ENCODE data around the gene SHOC2. TPM values are rescaled to one million over a fixed set of nuclear protein-coding genes. Genes with fewer than 3 reads are reported as not detected.
A peak's percentile ranks its signal among the peaks of the same experiment; 100 is the strongest.

Gene SHOC2
- 10 to 100 TPM; 40.0 to 43.2 TPM for total RNA-seq

- DNase-seq (peak; percentile 99), ATAC-seq (peak; percentile 51)
- ChIA-PET POLR2A (interaction anchor here (0.6 to 1.8 kb wide), 12 partner anchors 8 to 247 kb away, joined by 3 to 11 read pairs (median 4); partner anchors contain the start of gene PDCD4), CTCF (interaction anchor here (0.6 to 1.8 kb wide), 9 partner anchors 11 to 307 kb away, joined by 3 to 6 read pairs (median 3); no protein-coding TSS in a partner anchor)
- H3K9me3 Mint-ChIP-seq (ENCODE audit: insufficient read depth) = no peaks in the 10 kb centered on the region
- H3K36me3 Mint-ChIP-seq (ENCODE audit: low read depth) = peaks cover 14% of the 10 kb centered on the region
- H3K4me3 Mint-ChIP-seq = peak within 1 kb of the TSS; percentile 89
- H3K4me1 Mint-ChIP-seq (ENCODE audit: low read depth) = peaks cover 41% of the 10 kb centered on the region
- H3K27me3 Mint-ChIP-seq (ENCODE audit: low read depth) = no peaks in the 10 kb centered on the region
- H3K27ac Mint-ChIP-seq = peak within 1 kb of the TSS; percentile 99
These were observed at the start of gene SHOC2 for GRCh38 chr10:110919349-110919931. Gene SHOC2 (plus strand): TSS chr10:110919604. CDS start chr10:110964359, 44,755 bp downstream.

- Mint-ChIP-seq H3K4me1 (ENCODE audit: low read depth) (peaks cover 71% of the 10 kb centered on the region), H3K27me3 (ENCODE audit: low read depth) (no peaks in the 10 kb centered on the region), H3K36me3 (ENCODE audit: low read depth) (peaks cover 16% of the 10 kb centered on the region), H3K4me3 (peak overlapping the region; percentile 89), H3K9me3 (ENCODE audit: insufficient read depth) (no peaks in the 10 kb centered on the region), H3K27ac (peak overlapping the region; percentile 96)
- no peak for ATAC-seq
- ChIA-PET CTCF (interaction anchor here (1.0 to 1.8 kb wide), 5 partner anchors 10 to 68 kb away, joined by 3 to 12 read pairs (median 11); no protein-coding TSS in a partner anchor), POLR2A (interaction anchor here (0.8 to 3.2 kb wide), 14 partner anchors 10 to 131 kb away, joined by 3 to 24 read pairs (median 6); partner anchors contain the start of genes BBIP1 and SHOC2)
- DNase-seq = peak; percentile 22
These were observed 48.5 kb upstream of the SHOC2 start for GRCh38 chr10:110870823-110871297.

GRCh38 chr10:110871298-110872084, 47.9 kb upstream of the SHOC2 start, which contains the start of gene PDCD4:
Gene PDCD4 (plus strand): TSS chr10:110871928. CDS start chr10:110876028, 4,100 bp downstream.
- ATAC-seq = peak; percentile 83
- H3K4me1 Mint-ChIP-seq (ENCODE audit: low read depth) = peaks cover 69% of the 10 kb centered on the region
- no peaks in the 10 kb centered on the region for H3K9me3 Mint-ChIP-seq (ENCODE audit: insufficient read depth)
- CTCF ChIA-PET = interaction anchor here (0.7 to 1.0 kb wide), 10 partner anchors 10 to 287 kb away, joined by 3 to 11 read pairs (median 3); no protein-coding TSS in a partner anchor
- H3K27ac Mint-ChIP-seq = peak within 1 kb of the TSS; percentile 96
- no peaks in the 10 kb centered on the region for H3K27me3 Mint-ChIP-seq (ENCODE audit: low read depth)
- peak within 1 kb of the TSS; percentile 89 for H3K4me3 Mint-ChIP-seq
- POLR2A ChIA-PET = interaction anchor here (0.6 to 3.2 kb wide), 22 partner anchors 9 to 132 kb away, joined by 3 to 24 read pairs (median 4); partner anchors contain the start of genes BBIP1 and SHOC2
- H3K36me3 Mint-ChIP-seq (ENCODE audit: low read depth) = peaks cover 21% of the 10 kb centered on the region
- DNase-seq = peak; percentile 96

- no peaks in the 10 kb centered on the region for H3K27me3 Mint-ChIP-seq (ENCODE audit: low read depth)
- ATAC-seq = peak; percentile 76
- POLR2A ChIA-PET = interaction anchor here (0.6 to 3.2 kb wide), 23 partner anchors 8 to 127 kb away, joined by 3 to 24 read pairs (median 5); partner anchors contain the start of genes BBIP1 and SHOC2
- peak overlapping the region; percentile 89 for H3K4me3 Mint-ChIP-seq
- no peaks in the 10 kb centered on the region for H3K9me3 Mint-ChIP-seq (ENCODE audit: insufficient read depth)
- CTCF ChIA-PET = interaction anchor here (0.7 to 2.1 kb wide), 19 partner anchors 10 to 288 kb away, joined by 3 to 13 read pairs (median 4); no protein-coding TSS in a partner anchor
- H3K27ac Mint-ChIP-seq = peak overlapping the region; percentile 93
- peaks cover 24% of the 10 kb centered on the region for H3K36me3 Mint-ChIP-seq (ENCODE audit: low read depth)
- peak; percentile 90 for DNase-seq
- H3K4me1 Mint-ChIP-seq (ENCODE audit: low read depth) = peaks cover 63% of the 10 kb centered on the region
These were observed 47.0 kb upstream of the SHOC2 start for GRCh38 chr10:110872145-110872983.

GRCh38 chr10:110872984-110873923, 46.1 kb upstream of the SHOC2 start:
- Mint-ChIP-seq H3K36me3 (ENCODE audit: low read depth) (peaks cover 33% of the 10 kb centered on the region), H3K27me3 (ENCODE audit: low read depth) (no peaks in the 10 kb centered on the region), H3K4me3 (peak overlapping the region; percentile 89), H3K9me3 (ENCODE audit: insufficient read depth) (no peaks in the 10 kb centered on the region), H3K4me1 (ENCODE audit: low read depth) (peaks cover 63% of the 10 kb centered on the region), H3K27ac (peak overlapping the region; percentile 93)
- no peak for ATAC-seq
- DNase-seq = no peak
- POLR2A ChIA-PET = interaction anchor here (0.6 to 3.2 kb wide), 16 partner anchors 9 to 128 kb away, joined by 3 to 24 read pairs (median 5); partner anchors contain the start of genes BBIP1 and SHOC2
- CTCF ChIA-PET = interaction anchor here (0.7 to 2.1 kb wide), 18 partner anchors 10 to 127 kb away, joined by 3 to 13 read pairs (median 4); partner anchors contain the start of genes BBIP1 and SHOC2

- ATAC-seq (no peak), DNase-seq (no peak)
- H3K27me3 Mint-ChIP-seq (ENCODE audit: low read depth) = no peaks in the 10 kb centered on the region
- H3K4me3 Mint-ChIP-seq = peak overlapping the region; percentile 89
- H3K4me1 Mint-ChIP-seq (ENCODE audit: low read depth) = peaks cover 60% of the 10 kb centered on the region
- CTCF ChIA-PET = interaction anchor here (2.1 kb wide), 1 partner anchor 128 kb away, joined by 7 read pairs; no protein-coding TSS in a partner anchor
- no peaks in the 10 kb centered on the region for H3K9me3 Mint-ChIP-seq (ENCODE audit: insufficient read depth)
- H3K27ac Mint-ChIP-seq = peak overlapping the region; percentile 88
- peaks cover 40% of the 10 kb centered on the region for H3K36me3 Mint-ChIP-seq (ENCODE audit: low read depth)
- POLR2A ChIA-PET = interaction anchor here (3.2 kb wide), 1 partner anchor 37 kb away, joined by 24 read pairs; no protein-coding TSS in a partner anchor
These were observed 45.5 kb upstream of the SHOC2 start for GRCh38 chr10:110873951-110874350.

- Mint-ChIP-seq H3K9me3 (ENCODE audit: insufficient read depth) (no peaks in the 10 kb centered on the region), H3K36me3 (ENCODE audit: low read depth) (peaks cover 36% of the 10 kb centered on the region), H3K27ac (peak overlapping the region; percentile 5), H3K4me3 (no peak overlapping the region), H3K27me3 (ENCODE audit: low read depth) (no peaks in the 10 kb centered on the region), H3K4me1 (ENCODE audit: low read depth) (peaks cover 53% of the 10 kb centered on the region)
- CTCF ChIA-PET = interaction anchor here (0.8 to 2.1 kb wide), 8 partner anchors 11 to 128 kb away, joined by 3 to 8 read pairs (median 4); no protein-coding TSS in a partner anchor
- DNase-seq (no peak), ATAC-seq (no peak)
- POLR2A ChIA-PET = interaction anchor here (1.7 to 1.9 kb wide), 2 partner anchors 11 kb away, joined by 5 to 10 read pairs; no protein-coding TSS in a partner anchor
These were observed 43.4 kb upstream of the SHOC2 start for GRCh38 chr10:110876000-110876399.

- H3K27me3 Mint-ChIP-seq (ENCODE audit: low read depth) = no peaks in the 10 kb centered on the region
- POLR2A ChIA-PET = interaction anchor here (1.7 to 1.9 kb wide), 2 partner anchors 10 to 12 kb away, joined by 5 to 10 read pairs; no protein-coding TSS in a partner anchor
- CTCF ChIA-PET = interaction anchor here (0.8 to 2.2 kb wide), 7 partner anchors 10 to 74 kb away, joined by 3 to 7 read pairs (median 4); no protein-coding TSS in a partner anchor
- H3K27ac Mint-ChIP-seq = no peak overlapping the region
- H3K36me3 Mint-ChIP-seq (ENCODE audit: low read depth) = peaks cover 43% of the 10 kb centered on the region
- no peak for ATAC-seq
- H3K4me3 Mint-ChIP-seq = no peak overlapping the region
- H3K9me3 Mint-ChIP-seq (ENCODE audit: insufficient read depth) = no peaks in the 10 kb centered on the region
- peaks cover 52% of the 10 kb centered on the region for H3K4me1 Mint-ChIP-seq (ENCODE audit: low read depth)
- DNase-seq = no peak
These were observed 42.6 kb upstream of the SHOC2 start for GRCh38 chr10:110876788-110877187.

- CTCF ChIA-PET = interaction anchor here (0.6 to 4.3 kb wide), 11 partner anchors 12 to 570 kb away, joined by 3 to 27 read pairs (median 3); no protein-coding TSS in a partner anchor
- Mint-ChIP-seq H3K27ac (no peak overlapping the region), H3K4me3 (no peak overlapping the region), H3K36me3 (ENCODE audit: low read depth) (peaks cover 61% of the 10 kb centered on the region), H3K27me3 (ENCODE audit: low read depth) (no peaks in the 10 kb centered on the region), H3K4me1 (ENCODE audit: low read depth) (peaks cover 63% of the 10 kb centered on the region), H3K9me3 (ENCODE audit: insufficient read depth) (no peaks in the 10 kb centered on the region)
- no peak for DNase-seq
- ATAC-seq = peak; percentile 9
- POLR2A ChIA-PET = interaction anchor here (0.9 to 1.2 kb wide), 3 partner anchors 9 to 39 kb away, joined by 3 to 6 read pairs (median 4); partner anchors contain the start of genes BBIP1, PDCD4 and SHOC2
These were observed 39.4 kb upstream of the SHOC2 start for GRCh38 chr10:110880012-110880411.

Data from activated CD8-positive, alpha-beta T cell treated with anti-CD3 and anti-CD28 coated beads, Interleukin-2, amount 10 ng/mL, durations not matched to agents 7 days and 5 days (primary cell).